ENCODE measurements around the gene CELF5.

Gene CELF5

GRCh38 chr19:3224346-3225168 is at the start of gene CELF5:
TSS of gene CELF5 (plus strand) at chr19:3224661. CDS start at chr19:3224740, 79 bp downstream.
- H3K4me3 ChIP-seq (ENCODE audit: low read depth, low read length, poor library complexity, severe bottlenecking): peak within 1 kb of the TSS; percentile 37
- H3F3A ChIP-seq (ENCODE audit: insufficient read depth, low read length): no peaks in the 10 kb centered on the region
- no peaks in the 10 kb centered on the region for H3K79me2 ChIP-seq (ENCODE audit: insufficient read depth, low read length)
- peak within 1 kb of the TSS; percentile 43; the same call in 1 of the 2 replicates for H3K4me2 ChIP-seq (ENCODE audit: low read length)
- TF ChIP-seq EZH2 (IDR thresholded peaks at IDR 0.05; ENCODE audit: borderline replicate concordance, low read length) (no peak), CTCF (IDR thresholded peaks at IDR 0.05; ENCODE audit: low read length) (peak; percentile 13; the same call in 1 of the 2 replicates)
- no peak within 1 kb of the TSS for H3K9ac ChIP-seq (ENCODE audit: low read length)
- H3K27ac ChIP-seq (ENCODE audit: low read depth, low read length, poor library complexity, severe bottlenecking): no peak within 1 kb of the TSS
- no peaks in the 10 kb centered on the region for H3K9me3 ChIP-seq (ENCODE audit: low read length)
- H3K4me1 ChIP-seq (ENCODE audit: insufficient read depth, low read length, severe bottlenecking): no peaks in the 10 kb centered on the region
- no peaks in the 10 kb centered on the region; the same call in 1 of the 2 replicates for H3K27me3 ChIP-seq (ENCODE audit: insufficient read depth, low read length)
- no peak within 1 kb of the TSS for H2AFZ ChIP-seq (ENCODE audit: low read length)
- no peaks in the 10 kb centered on the region for H3K9me2 ChIP-seq (ENCODE audit: low read depth, low read length)
- no peaks in the 10 kb centered on the region for H4K20me1 ChIP-seq (ENCODE audit: insufficient read depth, low read length)
- H3K36me3 ChIP-seq (ENCODE audit: insufficient read depth, low read length): no peaks in the 10 kb centered on the region

GRCh38 chr19:3175781-3176714 is 48.4 kb upstream of the CELF5 start:
- Histone ChIP-seq H2AFZ (ENCODE audit: low read length) (no peak overlapping the region), H3K4me2 (ENCODE audit: low read length) (no peak overlapping the region), H3K27me3 (ENCODE audit: insufficient read depth, low read length) (peaks cover 7% of the 10 kb centered on the region; the same call in 1 of the 2 replicates), H4K20me1 (ENCODE audit: insufficient read depth, low read length) (no peaks in the 10 kb centered on the region), H3K9ac (ENCODE audit: low read length) (no peak overlapping the region), H3K4me1 (ENCODE audit: insufficient read depth, low read length, severe bottlenecking) (peaks cover 26% of the 10 kb centered on the region), H3K36me3 (ENCODE audit: insufficient read depth, low read length) (no peaks in the 10 kb centered on the region), H3K4me3 (ENCODE audit: low read depth, low read length, poor library complexity, severe bottlenecking) (no peak overlapping the region), H3K9me3 (ENCODE audit: low read length) (no peaks in the 10 kb centered on the region), H3K79me2 (ENCODE audit: insufficient read depth, low read length) (no peaks in the 10 kb centered on the region), H3K27ac (ENCODE audit: low read depth, low read length, poor library complexity, severe bottlenecking) (no peak overlapping the region), H3K9me2 (ENCODE audit: low read depth, low read length) (no peaks in the 10 kb centered on the region), H3F3A (ENCODE audit: insufficient read depth, low read length) (no peaks in the 10 kb centered on the region)
- TF ChIP-seq CTCF (IDR thresholded peaks at IDR 0.05; ENCODE audit: low read length): no peak
- TF ChIP-seq EZH2 (IDR thresholded peaks at IDR 0.05; ENCODE audit: borderline replicate concordance, low read length): no peak

- Histone ChIP-seq H3K9ac (ENCODE audit: low read length) (no peak overlapping the region), H3K27ac (ENCODE audit: low read depth, low read length, poor library complexity, severe bottlenecking) (no peak overlapping the region)
Measured at GRCh38 chr19:3176715-3177501, 47.6 kb upstream of the CELF5 start.

More at GRCh38 chr19:3176715-3177501, 47.6 kb upstream of the CELF5 start:
- H3K36me3 ChIP-seq (ENCODE audit: insufficient read depth, low read length): no peaks in the 10 kb centered on the region
- no peaks in the 10 kb centered on the region for H3K9me2 ChIP-seq (ENCODE audit: low read depth, low read length)
- no peak overlapping the region for H2AFZ ChIP-seq (ENCODE audit: low read length)
- no peaks in the 10 kb centered on the region for H3F3A ChIP-seq (ENCODE audit: insufficient read depth, low read length)
- H3K4me1 ChIP-seq (ENCODE audit: insufficient read depth, low read length, severe bottlenecking): peaks cover 28% of the 10 kb centered on the region
- no peaks in the 10 kb centered on the region for H4K20me1 ChIP-seq (ENCODE audit: insufficient read depth, low read length)
- H3K4me2 ChIP-seq (ENCODE audit: low read length): no peak overlapping the region
- TF ChIP-seq EZH2 (IDR thresholded peaks at IDR 0.05; ENCODE audit: borderline replicate concordance, low read length) (no peak), CTCF (IDR thresholded peaks at IDR 0.05; ENCODE audit: low read length) (no peak)
- H3K4me3 ChIP-seq (ENCODE audit: low read depth, low read length, poor library complexity, severe bottlenecking): no peak overlapping the region
- H3K9me3 ChIP-seq (ENCODE audit: low read length): no peaks in the 10 kb centered on the region
- H3K27me3 ChIP-seq (ENCODE audit: insufficient read depth, low read length): peaks cover 7% of the 10 kb centered on the region; the same call in 1 of the 2 replicates
- no peaks in the 10 kb centered on the region for H3K79me2 ChIP-seq (ENCODE audit: insufficient read depth, low read length)
